ENCODE measurements around the gene ZNF606. TPM values are rescaled to one million over a fixed set of nuclear protein-coding genes. Genes with fewer than 3 reads are reported as not detected.

ZNF606 gene
- total and polyA plus RNA-seq, 9 of the 15 experiments (the other 6 are each of a cell fraction or from before 2014, with no cell fraction given) = 0.03 to 0.98 (median 0.28) TPM

DNA sequence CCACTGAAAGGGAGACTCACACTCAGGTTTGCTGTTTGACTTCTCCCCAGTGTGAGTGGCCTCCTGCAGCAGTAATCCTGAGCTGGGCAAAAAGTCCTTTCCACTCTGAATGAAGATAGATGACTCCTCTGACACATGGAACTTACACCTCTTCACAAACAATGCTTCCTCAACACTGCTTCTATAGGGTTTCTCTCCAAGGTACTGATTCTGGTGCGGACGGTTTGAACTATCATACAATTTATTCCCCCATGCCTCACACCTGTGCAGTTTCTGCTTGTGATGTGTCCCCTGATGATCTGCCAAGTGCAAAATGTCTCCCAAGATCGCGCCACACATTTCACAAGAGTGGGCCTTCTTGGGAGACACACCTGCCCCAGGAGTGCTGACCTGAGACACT lies 75.0 kb downstream of the ZNF606 start:
- Histone ChIP-seq H3K4me2 (ENCODE audit: insufficient read depth, low read length) (no peak overlapping the region), H3K9me3 (replicated peaks; ENCODE audit: control insufficient read depth, insufficient read depth, low read depth, low read length) (peaks cover 1% of the 10 kb centered on the region; the same call in 1 of the 2 replicates), H3K9ac (ENCODE audit: insufficient read depth in 1 of 2, low read depth in 2 of 2, low read length in 2 of 2) (no peak overlapping the region), H3K4me3 (no peak overlapping the region), H3K27me3 (ENCODE audit: control insufficient read depth in 2 of 2, insufficient read depth in 2 of 2, low read length in 2 of 2) (no peaks in the 10 kb centered on the region), H3K79me2 (ENCODE audit: control insufficient read depth, insufficient read depth, low read length) (no peaks in the 10 kb centered on the region), H3K36me3 (ENCODE audit: control insufficient read depth, insufficient read depth, low read length) (no peaks in the 10 kb centered on the region), H4K20me1 (replicated peaks; ENCODE audit: control insufficient read depth, insufficient read depth, low read length) (no peaks in the 10 kb centered on the region), H3K27ac (ENCODE audit: extremely low read depth, low read depth, low read length) (no peak overlapping the region), H2AFZ (ENCODE audit: low read depth, low read length) (no peak overlapping the region), H3K4me1 (replicated peaks in 1 of 2; ENCODE audit: control insufficient read depth in 2 of 2, insufficient read depth in 2 of 2, low read length in 2 of 2) (no peaks in the 10 kb centered on the region), H3K9me1 (ENCODE audit: control insufficient read depth, insufficient read depth, low read length) (no peaks in the 10 kb centered on the region)
- intact Hi-C loops (cut with micrococcal nuclease) = no loop called here
- POLR2A ChIA-PET = no interaction called here
- DNase-seq (ENCODE audit: extremely low read depth in 1 of 4, low spot score in 3 of 4) (no peak), ATAC-seq (no peak), FAIRE-seq (no peak)
- BruUV-seq (replicated peaks) = no TSS peak
- WGBS (ENCODE audit: insufficient coverage, low coverage, missing lambda C conversion rate) = 5% methylated on average over 4 of the region's 4 CpGs
- in situ Hi-C loops (cut with MboI) = no loop called here
- CTCF ChIA-PET (ENCODE audit: low intra/inter-chr PET ratio) = no interaction called here
- TF ChIP-seq SREBF2 (CRISPR knock-in tag; IDR thresholded peaks at IDR 0.05) (no peak), CCAR2 (IDR thresholded peaks at IDR 0.05; ENCODE audit: low read depth, low read length) (no peak), EHMT2 (IDR thresholded peaks at IDR 0.05) (0 out of 2 replicates have a peak, but pooled peaks have one; percentile 30)
- TF ChIP-seq, protein P1, sequence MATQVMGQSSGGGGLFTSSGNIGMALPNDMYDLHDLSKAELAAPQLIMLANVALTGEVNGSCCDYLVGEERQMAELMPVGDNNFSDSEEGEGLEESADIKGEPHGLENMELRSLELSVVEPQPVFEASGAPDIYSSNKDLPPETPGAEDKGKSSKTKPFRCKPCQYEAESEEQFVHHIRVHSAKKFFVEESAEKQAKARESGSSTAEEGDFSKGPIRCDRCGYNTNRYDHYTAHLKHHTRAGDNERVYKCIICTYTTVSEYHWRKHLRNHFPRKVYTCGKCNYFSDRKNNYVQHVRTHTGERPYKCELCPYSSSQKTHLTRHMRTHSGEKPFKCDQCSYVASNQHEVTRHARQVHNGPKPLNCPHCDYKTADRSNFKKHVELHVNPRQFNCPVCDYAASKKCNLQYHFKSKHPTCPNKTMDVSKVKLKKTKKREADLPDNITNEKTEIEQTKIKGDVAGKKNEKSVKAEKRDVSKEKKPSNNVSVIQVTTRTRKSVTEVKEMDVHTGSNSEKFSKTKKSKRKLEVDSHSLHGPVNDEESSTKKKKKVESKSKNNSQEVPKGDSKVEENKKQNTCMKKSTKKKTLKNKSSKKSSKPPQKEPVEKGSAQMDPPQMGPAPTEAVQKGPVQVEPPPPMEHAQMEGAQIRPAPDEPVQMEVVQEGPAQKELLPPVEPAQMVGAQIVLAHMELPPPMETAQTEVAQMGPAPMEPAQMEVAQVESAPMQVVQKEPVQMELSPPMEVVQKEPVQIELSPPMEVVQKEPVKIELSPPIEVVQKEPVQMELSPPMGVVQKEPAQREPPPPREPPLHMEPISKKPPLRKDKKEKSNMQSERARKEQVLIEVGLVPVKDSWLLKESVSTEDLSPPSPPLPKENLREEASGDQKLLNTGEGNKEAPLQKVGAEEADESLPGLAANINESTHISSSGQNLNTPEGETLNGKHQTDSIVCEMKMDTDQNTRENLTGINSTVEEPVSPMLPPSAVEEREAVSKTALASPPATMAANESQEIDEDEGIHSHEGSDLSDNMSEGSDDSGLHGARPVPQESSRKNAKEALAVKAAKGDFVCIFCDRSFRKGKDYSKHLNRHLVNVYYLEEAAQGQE (IDR thresholded peaks at IDR 0.05; ENCODE audit: borderline replicate concordance) = peak; percentile 35; the same call in 1 of the 2 replicates
- TF ChIP-seq, protein P1 (CRISPR knock-in tag; IDR thresholded peaks at IDR 0.05; ENCODE audit: low read depth) = no peak

Other genes starting within 250 kb of the ZNF606 start
Only the 7 nearest of the 15 such genes appear.
- gene ZNF417, start 86.2 kb downstream of the ZNF606 start, total RNA-seq (2014; rRNA removed) = 3.2 and 5.7 TPM in 2 replicates
- gene ZNF417, start 86.2 kb downstream of the ZNF606 start, total RNA-seq (2014; rRNA removed; fragmentation: Illumina TruSeq; extraction: Trizol) = 5.4 and 7.2 TPM in 2 replicates
- gene ZNF417, start 86.2 kb downstream of the ZNF606 start, total RNA-seq (2015; rRNA removed; fragmentation: Illumina TruSeq; extraction: Trizol) = 4.2 and 4.6 TPM in 2 replicates
- gene ZNF417, start 86.2 kb downstream of the ZNF606 start, total RNA-seq (2021) = 5.3 and 6.1 TPM in 2 replicates
- 6.1 and 7.2 TPM in 2 replicates for gene ZNF417, start 86.2 kb downstream of the ZNF606 start, polyA plus RNA-seq (2011; rRNA removed)
- 2.7 and 3.1 TPM in 2 replicates for gene ZNF417, start 86.2 kb downstream of the ZNF606 start, polyA plus RNA-seq (2014; fragmentation: Illumina TruSeq; extraction: Trizol)
- gene ZNF417, start 86.2 kb downstream of the ZNF606 start, polyA plus RNA-seq (2014; fragmentation: Nextera tagmentation; extraction: Ambion mirVana) = under 1 TPM; 0.35 to 0.61 TPM
- 2.7 and 2.9 TPM in 2 replicates for gene ZNF417, start 86.2 kb downstream of the ZNF606 start, polyA plus RNA-seq (2014; rRNA removed)
- gene ZNF418, start 67.4 kb downstream of the ZNF606 start, total RNA-seq (2014; rRNA removed) = 0.04 and 0.32 TPM in 2 replicates
- gene ZNF418, start 67.4 kb downstream of the ZNF606 start, total RNA-seq (2014; rRNA removed; fragmentation: Illumina TruSeq; extraction: Trizol) = 0.44 and 0.51 TPM in 2 replicates
- gene ZNF418, start 67.4 kb downstream of the ZNF606 start, total RNA-seq (2015; rRNA removed; fragmentation: Illumina TruSeq; extraction: Trizol) = 0.18 and 0.53 TPM in 2 replicates
- 0.29 and 0.58 TPM in 2 replicates for gene ZNF418, start 67.4 kb downstream of the ZNF606 start, total RNA-seq (2021)
- gene ZNF418, start 67.4 kb downstream of the ZNF606 start, polyA plus RNA-seq (2011; rRNA removed) = 0.19 and 0.63 TPM in 2 replicates
- 0.21 and 0.70 TPM in 2 replicates for gene ZNF418, start 67.4 kb downstream of the ZNF606 start, polyA plus RNA-seq (2014; fragmentation: Illumina TruSeq; extraction: Trizol)
- under 1 TPM; 0.11 to 0.24 TPM for gene ZNF418, start 67.4 kb downstream of the ZNF606 start, polyA plus RNA-seq (2014; fragmentation: Nextera tagmentation; extraction: Ambion mirVana)
- gene ZNF418, start 67.4 kb downstream of the ZNF606 start, polyA plus RNA-seq (2014; rRNA removed) = 0.55 and 0.61 TPM in 2 replicates
- gene ZNF256, start 55.1 kb downstream of the ZNF606 start, total RNA-seq (2014; rRNA removed) = 0.27 TPM in 1 of 2 replicates, not detected in the other
- 0.36 and 0.41 TPM in 2 replicates for gene ZNF256, start 55.1 kb downstream of the ZNF606 start, total RNA-seq (2014; rRNA removed; fragmentation: Illumina TruSeq; extraction: Trizol)
- gene ZNF256, start 55.1 kb downstream of the ZNF606 start, total RNA-seq (2015; rRNA removed; fragmentation: Illumina TruSeq; extraction: Trizol) = 0.07 and 0.26 TPM in 2 replicates
- gene ZNF256, start 55.1 kb downstream of the ZNF606 start, total RNA-seq (2021) = 0.20 and 0.42 TPM in 2 replicates
- 0.04 and 0.11 TPM in 2 replicates for gene ZNF256, start 55.1 kb downstream of the ZNF606 start, polyA plus RNA-seq (2011; rRNA removed)
- 0.17 and 0.22 TPM in 2 replicates for gene ZNF256, start 55.1 kb downstream of the ZNF606 start, polyA plus RNA-seq (2014; fragmentation: Illumina TruSeq; extraction: Trizol)
- gene ZNF256, start 55.1 kb downstream of the ZNF606 start, polyA plus RNA-seq (2014; fragmentation: Nextera tagmentation; extraction: Ambion mirVana) = under 1 TPM in 1 of 2 experiments, not detected in 1; 0.13 TPM
- gene ZNF256, start 55.1 kb downstream of the ZNF606 start, polyA plus RNA-seq (2014; rRNA removed) = 0.12 and 0.23 TPM in 2 replicates
- gene C19orf18, start 28.3 kb downstream of the ZNF606 start, total RNA-seq (2014; rRNA removed) = not detected in 2 replicates
- gene C19orf18, start 28.3 kb downstream of the ZNF606 start, total RNA-seq (2014; rRNA removed; fragmentation: Illumina TruSeq; extraction: Trizol) = not detected in 2 replicates
- not detected in 2 replicates for gene C19orf18, start 28.3 kb downstream of the ZNF606 start, total RNA-seq (2015; rRNA removed; fragmentation: Illumina TruSeq; extraction: Trizol)
- not detected in 2 replicates for gene C19orf18, start 28.3 kb downstream of the ZNF606 start, total RNA-seq (2021)
- not detected in 2 replicates for gene C19orf18, start 28.3 kb downstream of the ZNF606 start, polyA plus RNA-seq (2011; rRNA removed)
- gene C19orf18, start 28.3 kb downstream of the ZNF606 start, polyA plus RNA-seq (2014; fragmentation: Illumina TruSeq; extraction: Trizol) = not detected in 2 replicates
- not detected for gene C19orf18, start 28.3 kb downstream of the ZNF606 start, polyA plus RNA-seq (2014; fragmentation: Nextera tagmentation; extraction: Ambion mirVana)
- not detected in 2 replicates for gene C19orf18, start 28.3 kb downstream of the ZNF606 start, polyA plus RNA-seq (2014; rRNA removed)
- not detected in 2 replicates for gene ZSCAN1, start 31.2 kb upstream of the ZNF606 start, total RNA-seq (2014; rRNA removed)
- gene ZSCAN1, start 31.2 kb upstream of the ZNF606 start, total RNA-seq (2014; rRNA removed; fragmentation: Illumina TruSeq; extraction: Trizol) = not detected in 2 replicates
- gene ZSCAN1, start 31.2 kb upstream of the ZNF606 start, total RNA-seq (2015; rRNA removed; fragmentation: Illumina TruSeq; extraction: Trizol) = not detected in 2 replicates
- gene ZSCAN1, start 31.2 kb upstream of the ZNF606 start, total RNA-seq (2021) = not detected in 2 replicates
- not detected in 2 replicates for gene ZSCAN1, start 31.2 kb upstream of the ZNF606 start, polyA plus RNA-seq (2011; rRNA removed)
- gene ZSCAN1, start 31.2 kb upstream of the ZNF606 start, polyA plus RNA-seq (2014; fragmentation: Illumina TruSeq; extraction: Trizol) = not detected in 2 replicates
- not detected for gene ZSCAN1, start 31.2 kb upstream of the ZNF606 start, polyA plus RNA-seq (2014; fragmentation: Nextera tagmentation; extraction: Ambion mirVana)
- gene ZSCAN1, start 31.2 kb upstream of the ZNF606 start, polyA plus RNA-seq (2014; rRNA removed) = not detected in 2 replicates
- not detected in 2 replicates for gene ZNF135, start 56.5 kb upstream of the ZNF606 start, total RNA-seq (2014; rRNA removed)
- not detected in 2 replicates for gene ZNF135, start 56.5 kb upstream of the ZNF606 start, total RNA-seq (2014; rRNA removed; fragmentation: Illumina TruSeq; extraction: Trizol)
- gene ZNF135, start 56.5 kb upstream of the ZNF606 start, total RNA-seq (2015; rRNA removed; fragmentation: Illumina TruSeq; extraction: Trizol) = not detected in 2 replicates
- gene ZNF135, start 56.5 kb upstream of the ZNF606 start, total RNA-seq (2021) = not detected in 2 replicates
- gene ZNF135, start 56.5 kb upstream of the ZNF606 start, polyA plus RNA-seq (2011; rRNA removed) = not detected in 2 replicates
- not detected in 2 replicates for gene ZNF135, start 56.5 kb upstream of the ZNF606 start, polyA plus RNA-seq (2014; fragmentation: Illumina TruSeq; extraction: Trizol)
- gene ZNF135, start 56.5 kb upstream of the ZNF606 start, polyA plus RNA-seq (2014; fragmentation: Nextera tagmentation; extraction: Ambion mirVana) = not detected
- not detected in 2 replicates for gene ZNF135, start 56.5 kb upstream of the ZNF606 start, polyA plus RNA-seq (2014; rRNA removed)
- gene ZSCAN18, start 95.4 kb upstream of the ZNF606 start, total RNA-seq (2014; rRNA removed) = 0.23 and 0.65 TPM in 2 replicates
- 0.07 and 0.35 TPM in 2 replicates for gene ZSCAN18, start 95.4 kb upstream of the ZNF606 start, total RNA-seq (2014; rRNA removed; fragmentation: Illumina TruSeq; extraction: Trizol)
- 0.14 and 0.30 TPM in 2 replicates for gene ZSCAN18, start 95.4 kb upstream of the ZNF606 start, total RNA-seq (2015; rRNA removed; fragmentation: Illumina TruSeq; extraction: Trizol)
- gene ZSCAN18, start 95.4 kb upstream of the ZNF606 start, total RNA-seq (2021) = 0.81 and 1.0 TPM in 2 replicates
- gene ZSCAN18, start 95.4 kb upstream of the ZNF606 start, polyA plus RNA-seq (2011; rRNA removed) = 0.38 and 0.43 TPM in 2 replicates
- gene ZSCAN18, start 95.4 kb upstream of the ZNF606 start, polyA plus RNA-seq (2014; fragmentation: Illumina TruSeq; extraction: Trizol) = 0.40 and 0.48 TPM in 2 replicates
- gene ZSCAN18, start 95.4 kb upstream of the ZNF606 start, polyA plus RNA-seq (2014; fragmentation: Nextera tagmentation; extraction: Ambion mirVana) = under 1 TPM in 1 of 2 experiments, not detected in 1; 0.08 TPM
- gene ZSCAN18, start 95.4 kb upstream of the ZNF606 start, polyA plus RNA-seq (2014; rRNA removed) = 0.71 and 1.9 TPM in 2 replicates